GM21576 (cell line): ENCODE results near the gene TMC3.

ENCODE experiments used
- ATAC-seq: cut with Tn5 transposase; IDR thresholded peaks from one replicate; pipeline ENCODE4 v1.9.1; 2021; ENCODE audit warnings: mild to moderate bottlenecking, moderate library complexity; ENCODE audit not compliant: unreplicated experiment

TMC3 gene

DNA sequence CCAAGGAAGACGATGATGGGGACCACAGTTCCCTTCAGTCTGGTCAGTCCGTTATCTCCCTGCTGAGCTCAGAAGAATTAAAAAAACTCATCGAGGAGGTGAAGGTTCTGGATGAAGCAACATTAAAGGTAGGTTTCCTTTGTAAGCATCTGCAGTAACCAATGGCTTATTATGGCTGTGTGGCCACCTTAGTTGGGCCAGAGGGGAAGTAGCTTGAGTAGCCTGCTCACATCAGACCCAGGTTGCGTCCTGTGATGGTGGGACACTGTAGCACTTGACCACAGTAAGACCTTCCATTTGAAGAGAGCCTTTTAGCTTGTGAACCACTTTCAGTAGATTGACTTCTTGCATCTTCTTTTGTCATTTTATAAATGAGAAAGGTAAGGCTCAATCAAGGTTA, 72.6 kb downstream of the TMC3 start:
- peak; percentile 5 for ATAC-seq

DNA sequence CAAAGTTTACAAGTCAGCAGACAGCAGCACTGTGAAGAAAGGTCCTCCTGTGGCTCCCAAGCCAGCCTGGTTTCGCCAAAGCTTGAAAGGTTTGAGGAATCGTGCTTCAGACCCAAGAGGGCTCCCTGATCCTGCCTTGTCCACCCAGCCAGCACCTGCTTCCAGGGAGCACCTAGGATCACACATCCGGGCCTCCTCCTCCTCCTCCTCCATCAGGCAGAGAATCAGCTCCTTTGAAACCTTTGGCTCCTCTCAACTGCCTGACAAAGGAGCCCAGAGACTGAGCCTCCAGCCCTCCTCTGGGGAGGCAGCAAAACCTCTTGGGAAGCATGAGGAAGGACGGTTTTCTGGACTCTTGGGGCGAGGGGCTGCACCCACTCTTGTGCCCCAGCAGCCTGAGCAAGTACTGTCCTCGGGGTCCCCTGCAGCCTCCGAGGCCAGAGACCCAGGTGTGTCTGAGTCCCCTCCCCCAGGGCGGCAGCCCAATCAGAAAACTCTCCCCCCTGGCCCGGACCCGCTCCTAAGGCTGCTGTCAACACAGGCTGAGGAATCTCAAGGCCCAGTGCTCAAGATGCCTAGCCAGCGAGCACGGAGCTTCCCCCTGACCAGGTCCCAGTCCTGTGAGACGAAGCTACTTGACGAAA, 74.3 kb downstream of the TMC3 start:
- ATAC-seq, result no peak

DNA sequence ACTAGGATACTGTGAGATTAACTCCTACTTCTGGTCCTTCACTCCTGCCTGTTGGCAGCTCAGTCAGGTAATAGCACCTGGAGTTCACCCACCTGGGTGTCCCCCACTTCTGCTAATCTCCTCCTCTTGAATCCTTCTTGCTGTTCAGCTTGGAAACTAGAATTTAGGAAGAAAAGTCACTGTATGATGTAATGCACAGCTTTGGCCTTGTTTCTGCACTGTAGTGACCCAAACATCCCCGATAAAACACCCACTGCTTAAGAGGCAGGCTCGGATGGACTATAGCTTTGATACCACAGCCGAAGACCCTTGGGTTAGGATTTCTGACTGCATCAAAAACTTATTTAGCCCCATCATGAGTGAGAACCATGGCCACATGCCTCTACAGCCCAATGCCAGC, 74.9 kb downstream of the TMC3 start:
- no peak for ATAC-seq

DNA sequence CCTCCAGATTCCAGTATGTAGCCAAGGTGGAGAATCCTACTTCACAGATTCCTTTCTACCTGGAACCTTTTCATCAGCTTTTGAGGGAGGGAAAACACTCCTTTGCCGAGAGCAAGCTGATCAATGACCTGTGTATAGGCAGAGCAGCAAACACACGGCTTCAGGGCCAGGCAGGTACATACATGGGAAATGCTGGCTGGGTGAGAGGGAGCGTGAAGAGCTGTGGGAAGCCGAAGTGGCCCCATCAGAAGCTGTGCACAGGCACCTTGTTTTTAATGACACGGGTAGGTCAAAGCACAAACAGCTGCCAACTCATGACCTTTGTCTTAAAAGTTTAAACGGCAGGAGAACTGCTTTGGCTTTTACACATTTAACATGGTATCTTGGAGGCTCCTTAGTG, 75.4 kb downstream of the TMC3 start:
- no peak for ATAC-seq

DNA sequence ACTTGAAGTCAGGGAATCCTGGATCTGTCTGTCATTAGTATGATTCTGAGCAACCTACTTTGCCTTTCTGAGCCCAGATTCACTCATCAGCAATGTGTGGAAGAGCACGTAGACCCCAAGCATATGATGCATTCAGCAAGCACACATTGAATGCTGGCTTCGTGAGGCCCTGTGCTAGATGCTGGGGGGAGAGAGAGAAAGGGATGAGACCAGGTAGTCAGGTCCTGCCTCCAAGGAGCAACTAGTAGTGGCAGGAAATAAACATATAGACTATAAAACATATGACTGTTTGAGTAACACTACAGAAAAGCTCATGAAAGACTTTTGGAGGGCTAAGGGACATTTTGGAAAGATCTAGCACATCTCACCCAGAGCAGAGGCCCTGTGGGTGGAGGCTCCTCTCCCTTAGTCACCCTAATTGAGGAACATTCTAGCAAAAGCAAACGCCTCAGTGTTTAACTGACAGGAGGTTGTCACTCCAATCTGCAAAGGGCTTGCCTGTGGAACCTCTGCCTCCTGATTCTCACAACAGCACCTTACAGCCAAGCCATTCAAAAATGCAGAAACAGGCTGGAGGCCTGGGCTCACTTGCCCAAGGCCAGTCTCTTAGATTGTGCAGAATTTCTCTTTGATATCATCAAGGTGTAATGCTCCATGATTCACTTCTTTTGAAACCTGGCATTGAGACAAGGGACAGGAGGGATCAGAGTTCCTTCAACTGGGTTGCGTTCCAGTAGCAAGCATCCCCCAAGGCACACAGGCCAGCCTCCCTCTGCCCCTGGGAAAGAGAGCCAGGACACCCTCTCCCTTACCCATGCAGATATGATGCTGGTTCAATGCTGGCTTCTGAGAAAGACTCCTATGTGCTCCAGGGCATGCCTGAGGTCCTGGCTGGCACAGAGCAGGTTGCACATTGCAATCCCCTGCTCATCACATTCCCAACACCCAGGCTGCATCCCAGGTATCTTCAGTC, 76.1 kb downstream of the TMC3 start:
- ATAC-seq, result no peak

DNA sequence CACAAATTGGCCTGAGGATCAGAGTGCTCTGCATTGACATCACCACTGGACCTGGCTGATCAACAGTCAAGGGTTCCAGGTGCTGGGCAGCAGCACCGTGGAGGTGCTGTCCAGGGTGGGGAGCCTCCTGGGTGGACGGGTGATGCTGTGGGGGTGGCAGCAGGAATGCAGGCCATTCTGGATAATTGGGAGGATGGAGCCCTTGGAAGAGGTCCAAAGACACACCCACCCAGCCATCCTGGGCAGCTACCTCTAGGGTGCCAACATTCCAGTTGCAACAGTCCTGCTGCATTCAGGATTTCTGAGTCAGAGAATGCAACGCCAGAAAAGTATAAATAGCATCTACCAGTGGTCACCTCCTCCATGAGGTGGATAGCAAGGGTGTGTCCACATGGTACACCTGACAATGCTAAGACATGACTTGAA, 76.9 kb downstream of the TMC3 start:
- no peak for ATAC-seq

DNA sequence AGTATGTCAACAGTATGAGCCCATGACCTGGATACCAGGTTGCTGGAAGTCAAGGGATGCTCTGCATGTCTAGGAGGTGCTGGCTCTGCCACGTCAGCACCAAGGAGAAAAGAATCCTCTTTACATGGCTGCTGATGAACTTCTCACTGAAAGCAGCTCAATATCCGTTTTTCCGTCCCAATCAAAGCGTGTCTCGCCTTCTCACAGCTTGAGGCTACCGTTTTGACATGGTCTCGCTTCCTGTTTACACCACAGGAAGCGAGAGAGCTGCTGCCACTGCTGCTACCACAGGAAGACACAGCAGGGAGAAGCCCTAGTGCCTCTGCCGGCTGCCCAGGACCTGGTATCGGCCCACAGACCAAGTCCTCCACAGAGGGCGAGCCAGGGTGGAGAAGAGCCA, 77.3 kb downstream of the TMC3 start:
- ATAC-seq, result peak; percentile 40

DNA sequence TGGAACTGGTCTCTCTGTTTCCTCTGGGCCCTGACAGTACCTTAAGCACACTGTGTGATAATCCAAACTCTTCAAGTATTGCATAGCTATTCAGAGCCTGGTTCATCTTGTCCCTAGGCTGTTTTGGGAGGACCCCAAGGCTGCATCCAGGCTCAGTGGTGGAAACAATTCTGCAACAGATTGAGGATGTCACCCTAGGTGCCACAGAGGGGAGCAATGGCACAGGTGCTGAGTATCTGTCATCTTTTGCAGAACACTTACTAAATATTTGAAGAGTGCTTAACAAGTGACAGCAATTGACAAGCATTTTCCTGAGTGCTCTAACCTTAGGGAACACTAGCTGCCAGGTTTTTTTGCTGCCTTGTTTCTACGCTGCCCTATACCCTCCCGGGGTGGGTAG, 77.8 kb downstream of the TMC3 start:
- no peak for ATAC-seq

DNA sequence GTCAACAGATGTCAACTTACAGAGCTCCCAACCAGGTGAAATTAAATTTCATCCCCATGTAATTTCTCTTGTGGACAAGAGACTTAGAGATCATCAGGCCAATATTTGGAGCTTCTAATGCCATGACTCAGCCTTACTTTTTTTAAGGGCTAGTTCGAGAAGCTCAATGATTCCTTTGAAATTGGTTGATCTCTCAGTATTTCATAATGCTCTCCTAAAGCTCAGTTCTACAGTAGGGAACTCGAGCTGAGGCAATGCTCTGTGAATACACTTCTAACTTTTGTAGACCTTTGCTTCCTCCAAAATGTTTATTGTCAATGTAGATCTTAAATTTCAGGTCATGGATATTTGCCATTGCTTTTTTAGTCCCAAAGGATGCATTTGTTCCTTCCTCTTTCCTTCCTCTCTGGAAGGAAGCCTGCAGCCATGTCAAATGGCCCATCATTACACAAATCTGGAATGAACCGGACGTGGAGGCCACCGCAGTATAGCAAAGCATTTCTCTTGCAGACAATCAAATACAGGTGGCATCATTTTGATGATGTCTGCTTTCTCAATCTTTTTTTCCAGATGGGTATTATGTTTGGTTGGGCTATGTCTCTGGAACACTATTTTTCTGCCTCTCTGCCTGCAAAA, 78.4 kb downstream of the TMC3 start:
- no peak for ATAC-seq

DNA sequence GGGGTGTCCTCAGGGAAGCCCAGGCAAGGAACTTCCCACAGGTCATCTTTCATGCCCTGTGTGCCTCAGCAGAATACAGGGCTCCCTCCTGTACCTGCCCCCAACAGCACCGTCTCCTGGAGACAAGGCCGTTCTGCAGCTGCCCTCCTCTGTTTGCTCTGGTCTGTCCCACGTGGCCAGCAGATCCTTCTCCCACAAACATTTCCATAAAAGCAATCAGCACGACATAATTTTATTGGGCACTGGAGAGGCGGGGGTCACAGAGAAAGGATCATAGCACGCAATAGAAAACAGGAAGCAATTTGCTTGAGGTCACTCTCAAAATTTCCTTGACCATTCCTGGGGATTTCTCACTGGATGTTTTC, 79.5 kb downstream of the TMC3 start:
- no peak for ATAC-seq

DNA sequence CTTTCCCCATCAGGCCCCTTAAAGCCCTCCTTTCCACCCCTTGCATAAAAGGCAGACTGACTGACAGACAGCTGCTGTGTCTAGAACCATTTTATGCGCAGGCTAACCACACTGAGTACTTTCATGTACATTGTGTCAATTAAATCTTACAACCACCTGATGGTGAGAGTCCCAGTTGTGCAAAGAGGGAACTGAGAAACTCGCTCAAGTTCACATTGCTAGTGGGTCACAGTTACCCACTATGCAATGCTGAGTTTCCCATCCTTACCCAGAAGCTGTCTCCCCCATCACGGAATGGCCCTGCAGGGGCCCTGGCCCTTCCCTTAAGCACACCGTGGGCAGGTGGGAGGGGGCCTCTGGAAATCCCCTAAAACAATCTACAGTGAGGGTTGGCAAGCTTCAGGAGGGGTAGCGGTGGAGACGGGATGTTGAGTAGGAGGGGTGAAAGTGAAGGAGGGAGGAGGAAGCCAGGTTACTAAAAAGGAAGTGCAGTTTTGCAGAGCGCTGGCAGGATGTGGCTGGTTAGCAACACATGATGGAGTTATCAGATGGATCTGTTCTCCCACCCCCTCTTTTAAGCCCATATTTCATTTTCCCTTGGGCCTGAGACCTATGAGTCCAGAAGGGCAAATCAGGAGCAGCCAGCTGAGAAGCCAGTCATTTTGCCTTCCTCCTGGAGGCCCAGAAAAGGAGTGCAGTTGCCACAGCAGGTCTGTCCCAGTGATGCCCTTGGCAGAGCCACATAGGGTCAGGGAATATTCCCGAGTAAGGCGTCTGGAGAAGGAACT, 80.1 kb downstream of the TMC3 start:
- ATAC-seq, result peak; percentile 62

DNA sequence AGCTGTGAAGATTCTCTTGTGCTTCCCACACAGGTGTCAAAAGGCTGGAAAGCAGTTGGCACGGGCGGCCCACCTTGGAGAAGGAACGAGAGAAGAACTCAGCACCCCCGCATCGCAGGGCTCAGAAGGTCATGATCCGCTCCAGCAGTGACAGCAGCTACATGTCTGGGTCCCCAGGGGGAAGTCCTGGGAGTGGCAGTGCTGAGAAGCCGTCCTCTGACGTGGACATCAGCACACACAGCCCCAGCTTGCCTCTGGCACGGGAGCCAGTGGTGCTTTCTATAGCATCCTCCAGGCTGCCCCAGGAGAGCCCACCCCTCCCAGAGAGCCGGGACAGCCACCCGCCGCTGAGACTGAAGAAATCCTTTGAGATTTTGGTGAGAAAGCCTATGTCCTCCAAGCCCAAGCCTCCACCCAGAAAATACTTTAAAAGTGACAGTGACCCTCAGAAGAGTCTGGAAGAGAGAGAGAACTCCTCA, 81.5 kb downstream of the TMC3 start:
- peak; percentile 40 for ATAC-seq

DNA sequence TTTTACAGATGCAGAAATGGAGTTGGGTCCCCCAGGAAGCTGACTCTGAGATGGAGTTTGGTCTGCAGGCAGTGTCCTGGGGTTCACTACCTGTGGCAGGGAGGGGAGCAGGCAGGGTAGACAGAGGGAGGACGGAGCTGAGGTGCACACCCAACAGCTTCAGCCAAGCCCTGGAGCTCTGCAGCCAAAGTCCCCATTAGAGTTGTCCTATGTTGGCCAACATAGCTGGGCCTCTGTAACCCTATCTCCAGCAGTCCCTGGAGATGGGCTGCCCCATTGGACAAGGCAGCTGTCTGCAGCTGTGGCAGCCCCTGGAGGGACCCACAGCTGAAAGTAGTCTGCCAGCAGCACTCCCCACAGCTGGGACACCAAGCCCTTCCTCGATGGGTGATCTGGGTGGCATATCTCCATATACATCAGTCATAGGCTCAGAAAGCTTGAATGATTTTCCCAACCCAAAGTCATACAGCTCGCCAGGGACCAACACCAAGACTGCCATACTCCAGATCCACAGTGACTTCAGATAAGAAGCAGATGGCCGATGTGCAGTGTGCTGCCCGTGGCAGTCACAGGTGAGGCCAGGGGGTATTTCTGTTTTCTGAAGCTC, 82.0 kb downstream of the TMC3 start:
- no peak for ATAC-seq

DNA sequence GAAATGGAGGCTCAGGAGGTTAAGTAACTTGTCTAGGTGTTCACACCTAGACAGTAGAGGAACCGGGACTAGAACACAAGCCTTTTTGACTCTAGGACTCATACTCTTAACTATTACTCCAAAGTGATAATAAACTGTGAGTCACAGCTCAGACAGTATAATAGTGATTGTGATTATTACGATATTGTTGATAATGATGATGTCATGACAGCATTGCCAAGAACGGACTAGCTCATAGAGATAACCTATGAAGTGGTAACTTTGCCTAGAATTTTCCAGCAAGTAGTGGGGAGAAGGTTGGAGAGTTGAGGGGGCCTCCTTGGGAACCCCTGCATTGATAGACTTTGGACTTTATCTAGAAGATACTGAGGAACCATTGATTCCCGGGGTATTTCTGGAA, 84.1 kb downstream of the TMC3 start:
- ATAC-seq, result no peak

DNA sequence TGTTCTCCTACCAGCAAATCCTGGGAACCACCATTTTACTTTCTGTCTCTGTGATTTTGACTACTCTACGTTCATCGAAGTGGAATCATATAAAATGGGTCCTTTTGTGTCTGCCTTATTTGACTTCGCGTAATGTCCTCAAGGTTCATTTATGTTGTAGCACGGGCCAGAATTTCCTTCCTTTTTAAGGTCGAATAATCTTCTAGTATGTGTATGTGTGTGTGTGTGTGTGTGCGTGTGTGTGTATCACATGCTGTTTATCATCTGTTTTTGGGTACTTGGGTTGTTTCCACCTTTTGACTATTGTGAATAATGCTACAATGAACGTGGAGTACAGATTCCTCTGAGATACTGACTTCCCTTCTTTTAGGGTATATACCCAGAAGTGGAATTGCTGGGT, 85.4 kb downstream of the TMC3 start:
- no peak for ATAC-seq

DNA sequence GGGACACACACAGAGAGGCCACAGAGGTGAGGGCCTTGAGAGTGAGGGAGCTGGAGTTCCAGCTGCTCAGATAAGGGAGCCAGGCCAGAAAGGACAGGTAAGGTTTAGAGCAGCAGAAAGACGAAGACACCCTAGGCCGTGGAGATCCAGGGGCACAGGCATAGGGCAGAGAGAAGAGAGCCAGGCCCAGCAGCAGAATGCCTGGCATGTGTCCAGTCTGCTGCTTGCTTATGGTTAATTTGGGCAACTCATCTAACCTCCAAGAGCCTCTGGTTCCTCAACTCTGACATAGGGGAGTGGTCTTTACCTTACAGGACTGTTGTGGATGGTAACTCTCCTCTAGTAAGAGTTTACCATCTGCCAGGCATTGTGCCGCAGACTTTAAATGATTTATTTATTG, 86.0 kb downstream of the TMC3 start:
- no peak for ATAC-seq

DNA sequence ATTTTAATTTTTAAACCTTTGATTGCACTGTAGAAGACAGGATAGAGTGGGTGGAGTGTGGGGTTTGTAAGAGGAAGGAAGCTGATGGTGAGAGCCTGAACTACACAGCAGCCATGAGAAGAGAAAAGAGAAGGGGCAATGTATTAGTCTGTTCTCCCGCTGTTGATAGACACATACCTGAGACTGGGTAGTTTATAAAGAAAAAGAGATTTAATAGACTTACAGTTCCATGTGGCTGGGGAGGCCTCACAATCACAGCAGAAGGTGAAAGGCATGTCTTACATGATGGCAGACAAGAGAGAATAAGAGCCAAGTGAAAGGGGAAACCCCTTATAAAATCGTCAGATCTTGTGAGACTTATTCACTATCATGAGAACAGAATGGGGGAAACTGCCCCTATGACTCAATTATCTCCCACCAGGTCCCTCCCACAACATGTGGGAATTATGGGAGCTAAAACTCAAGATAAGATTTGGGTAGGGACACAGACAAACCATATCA, 87.3 kb downstream of the TMC3 start:
- ATAC-seq, result no peak

DNA sequence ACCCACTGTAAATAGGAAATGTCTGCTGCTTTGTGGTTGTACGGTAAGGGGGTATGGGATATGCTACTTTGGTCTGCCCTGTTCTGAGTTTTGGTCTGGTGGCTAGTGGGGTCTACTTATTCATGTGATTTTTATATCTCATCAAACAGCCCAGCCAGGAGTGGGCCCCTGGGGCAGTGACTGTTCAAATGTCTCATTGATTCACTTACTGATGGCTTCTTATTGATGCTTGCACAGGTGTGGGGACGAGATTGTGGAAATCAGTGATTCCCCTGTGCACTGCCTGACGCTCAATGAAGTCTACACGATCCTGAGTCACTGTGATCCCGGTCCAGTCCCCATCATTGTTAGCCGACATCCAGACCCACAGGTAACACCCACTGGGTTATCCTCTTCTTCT, 88.6 kb downstream of the TMC3 start:
- no peak for ATAC-seq

DNA sequence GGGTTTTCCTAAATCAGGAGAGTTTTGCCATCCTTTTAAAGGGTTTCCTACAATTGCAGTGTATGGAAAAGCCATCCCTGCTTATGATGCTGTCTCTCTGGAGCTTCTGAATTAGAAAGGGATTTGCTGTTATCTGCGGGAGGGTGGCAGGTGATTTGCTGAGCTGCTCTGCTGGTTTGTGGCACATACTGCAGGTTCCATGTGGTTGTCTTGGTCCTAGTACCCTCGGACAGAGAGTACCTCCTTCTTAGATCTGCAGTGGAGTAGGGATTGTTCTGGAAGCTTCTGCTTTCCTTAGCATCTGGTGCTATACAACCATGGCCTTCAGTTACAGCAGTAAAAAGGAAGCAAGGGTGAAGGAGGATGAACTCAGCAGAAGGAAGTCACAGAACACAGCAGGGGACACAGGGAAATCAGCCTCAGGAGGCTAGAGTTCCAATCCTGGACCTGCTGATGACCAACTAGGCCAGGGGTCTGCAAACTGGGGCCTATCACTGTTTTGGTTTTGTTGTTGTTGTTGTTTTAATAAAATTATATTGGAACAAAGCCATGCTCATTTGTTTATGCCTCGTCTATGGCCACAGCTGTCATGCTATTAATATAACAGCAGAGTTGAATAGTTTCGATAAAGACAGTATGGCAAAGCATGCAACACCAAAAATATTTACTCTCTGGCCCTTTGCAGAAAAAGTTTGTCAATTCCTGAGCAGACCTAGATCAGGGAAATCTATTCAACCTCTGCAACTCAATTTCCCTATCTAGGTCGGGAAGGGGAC, 89.6 kb downstream of the TMC3 start:
- peak; percentile 49 for ATAC-seq

DNA sequence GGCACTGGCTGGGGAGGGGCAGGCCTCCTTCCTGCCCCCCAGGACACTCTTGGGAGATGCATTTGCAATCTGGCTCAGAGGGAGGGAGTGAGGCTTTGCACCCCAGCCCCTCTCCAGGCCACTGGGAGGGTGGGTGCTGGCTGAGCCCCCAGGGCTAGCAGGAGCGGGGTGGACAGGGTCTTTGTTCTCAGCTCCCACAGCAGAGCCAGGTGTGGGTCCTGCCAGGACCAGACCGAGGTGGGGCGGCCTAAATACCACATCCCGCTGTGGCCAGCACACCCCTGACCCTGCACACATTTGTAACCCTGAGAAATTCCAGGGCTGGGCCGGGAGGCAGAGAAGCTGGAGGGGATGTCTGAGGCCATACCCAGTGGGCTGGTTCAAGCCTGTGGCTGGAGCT, 91.1 kb downstream of the TMC3 start:
- ATAC-seq, result no peak
